NCI-H345 treated with DMSO at 0.1 percent for 48 hours (cell line): ENCODE data around the gene SMIM35.

Source experiments
- DNase-seq: peaks from one replicate; lab custom pipeline; 2025; ENCODE audit not compliant: unreplicated experiment; lab: John Stamatoyannopoulos, UW

SMIM35 gene

GRCh38 chr11:118086913-118087768 is at the start of gene SMIM35:
Gene SMIM35, minus strand, starts transcription at chr11:118086963. Its CDS starts 206 bp downstream, at chr11:118086757.
- no peak for DNase-seq

- DNase-seq, result no peak
These were observed 49.6 kb upstream of the SMIM35 start for GRCh38 chr11:118136341-118136740.

- no peak for DNase-seq
These were observed 49.0 kb upstream of the SMIM35 start for GRCh38 chr11:118135796-118136165.

GRCh38 chr11:118135051-118135795 is 48.5 kb upstream of the SMIM35 start:
- DNase-seq, result no peak

- DNase-seq, result no peak
These were observed 47.1 kb upstream of the SMIM35 start for GRCh38 chr11:118133816-118134215.

GRCh38 chr11:118132385-118133151 is 45.8 kb upstream of the SMIM35 start:
- no peak for DNase-seq

- DNase-seq, result no peak
These were observed 42.9 kb upstream of the SMIM35 start for GRCh38 chr11:118129471-118130172.

GRCh38 chr11:118128721-118129470 is 42.1 kb upstream of the SMIM35 start:
- no peak for DNase-seq

GRCh38 chr11:118128310-118128709 is 41.5 kb upstream of the SMIM35 start:
- no peak for DNase-seq

- no peak for DNase-seq
These were observed 39.5 kb upstream of the SMIM35 start for GRCh38 chr11:118126082-118126838.

- no peak for DNase-seq
These were observed 38.3 kb upstream of the SMIM35 start for GRCh38 chr11:118124929-118125535.

GRCh38 chr11:118120793-118121192 is 34.0 kb upstream of the SMIM35 start:
- no peak for DNase-seq

- DNase-seq, result no peak
These were observed 31.2 kb upstream of the SMIM35 start for GRCh38 chr11:118117790-118118601.

GRCh38 chr11:118115048-118115447 is 28.3 kb upstream of the SMIM35 start:
- DNase-seq, result no peak

- no peak for DNase-seq
These were observed 27.5 kb upstream of the SMIM35 start for GRCh38 chr11:118114266-118114665.

- no peak for DNase-seq
These were observed 26.1 kb upstream of the SMIM35 start for GRCh38 chr11:118112711-118113430.

- no peak for DNase-seq
These were observed 24.9 kb upstream of the SMIM35 start for GRCh38 chr11:118111744-118112035.
